Stimulated activated CD8-positive, alpha-beta memory T cell treated with anti-CD3 and anti-CD28 coated beads, Interleukin-7, amount 100 ng/mL, for 4 hours (primary cell): ENCODE data around the gene BEGAIN.

ENCODE experiments used
- DNase-seq, 2 donors: peaks; one replicate each; pipeline ENCODE4 v3.0.0-alpha.2; 2020; ENCODE audit warnings: low read depth in 2 of 2

BEGAIN gene

GRCh38 chr14:100615736-100616695 is 28.8 kb upstream of the BEGAIN start:
- DNase-seq, result no peak

- DNase-seq, result no peak
Observed at GRCh38 chr14:100614803-100615202, 27.6 kb upstream of the BEGAIN start.

DNA sequence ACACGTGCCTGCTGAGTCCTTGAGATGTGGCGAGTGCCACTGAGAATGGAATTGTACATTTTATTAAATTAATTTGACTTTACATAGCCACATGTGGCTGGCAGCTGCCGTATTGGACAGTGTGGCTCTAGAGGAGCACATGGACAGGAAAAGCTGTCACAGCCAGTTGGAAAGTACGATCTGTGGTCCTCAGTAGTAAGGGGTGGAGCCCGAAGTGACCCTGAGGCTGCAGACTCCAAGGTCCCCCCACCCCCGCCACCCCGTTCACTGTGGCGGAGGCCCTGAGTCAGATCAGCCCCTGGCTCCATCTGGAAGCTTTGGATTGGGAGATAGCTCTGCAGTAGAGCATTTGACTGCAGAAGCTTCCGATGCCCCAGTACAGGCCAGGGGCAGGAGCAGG is 25.8 kb upstream of the BEGAIN start:
- no peak for DNase-seq

GRCh38 chr14:100611811-100612480 is 24.7 kb upstream of the BEGAIN start:
- DNase-seq, result no peak

GRCh38 chr14:100610511-100611217 is 23.4 kb upstream of the BEGAIN start:
- DNase-seq, result no peak

GRCh38 chr14:100609941-100610391 is 22.7 kb upstream of the BEGAIN start:
- DNase-seq, result no peak

DNA sequence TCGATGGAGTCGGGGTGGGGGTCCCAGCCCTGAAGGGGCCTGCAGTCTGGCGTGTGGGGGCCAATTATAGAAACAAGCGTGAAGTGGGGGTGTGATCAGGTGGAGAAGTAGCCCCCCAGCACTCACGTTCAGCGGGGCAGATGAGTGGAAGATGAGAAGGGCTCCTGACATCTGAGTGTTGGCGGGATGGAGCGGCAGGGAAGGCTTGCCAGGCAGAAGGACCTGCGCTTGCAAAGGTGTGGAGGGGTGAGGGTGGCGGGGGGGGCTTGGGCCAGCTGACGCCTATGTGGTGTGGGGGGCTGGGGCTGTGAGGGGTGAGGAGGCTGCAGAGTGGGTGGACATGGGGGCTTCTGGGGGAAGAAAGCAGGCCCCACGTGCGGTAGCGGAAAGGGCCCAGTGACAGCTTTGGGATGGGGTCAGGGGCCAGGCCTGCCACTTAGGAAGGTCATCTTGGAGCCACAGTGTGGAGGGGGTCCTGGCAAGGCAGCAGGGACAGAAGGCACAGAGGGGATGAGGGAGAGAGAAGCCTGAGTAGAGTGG is 22.2 kb upstream of the BEGAIN start:
- DNase-seq, result no peak

DNA sequence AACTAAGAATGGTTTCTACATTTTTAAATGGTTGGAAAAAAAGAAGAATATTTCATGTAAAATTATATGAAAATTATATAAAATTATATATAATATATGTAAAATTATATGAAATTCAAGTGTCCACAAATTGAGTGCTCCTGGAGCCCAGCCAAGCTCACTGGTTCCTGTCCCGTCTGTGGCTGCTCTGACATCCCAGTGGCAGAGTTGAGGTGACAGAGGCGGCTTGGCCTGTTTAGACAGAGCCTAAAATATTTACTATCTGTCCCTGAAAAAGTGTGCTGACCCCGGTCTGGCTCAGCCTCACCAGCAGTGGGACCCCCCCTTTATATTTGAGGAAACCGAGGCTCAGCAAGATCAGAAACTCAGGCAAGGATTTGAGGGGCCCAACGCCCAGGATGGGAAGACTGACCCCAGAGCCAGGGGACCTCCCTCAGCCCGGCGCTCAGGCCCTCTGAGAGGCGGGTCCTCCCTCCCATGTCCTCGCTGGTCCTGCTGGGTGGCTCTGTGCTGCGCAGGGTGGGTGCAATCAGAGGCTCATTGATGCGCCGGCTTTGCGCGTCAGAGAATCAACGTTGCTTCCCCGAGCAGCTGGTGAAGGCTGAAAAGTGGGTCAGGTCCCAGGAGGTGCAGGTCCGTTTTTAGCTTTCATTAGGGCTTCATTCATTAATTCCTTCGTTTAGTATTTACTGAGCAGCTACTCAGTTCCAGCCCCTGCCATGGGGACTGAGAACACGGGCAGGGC is 21.5 kb upstream of the BEGAIN start:
- no peak for DNase-seq

DNA sequence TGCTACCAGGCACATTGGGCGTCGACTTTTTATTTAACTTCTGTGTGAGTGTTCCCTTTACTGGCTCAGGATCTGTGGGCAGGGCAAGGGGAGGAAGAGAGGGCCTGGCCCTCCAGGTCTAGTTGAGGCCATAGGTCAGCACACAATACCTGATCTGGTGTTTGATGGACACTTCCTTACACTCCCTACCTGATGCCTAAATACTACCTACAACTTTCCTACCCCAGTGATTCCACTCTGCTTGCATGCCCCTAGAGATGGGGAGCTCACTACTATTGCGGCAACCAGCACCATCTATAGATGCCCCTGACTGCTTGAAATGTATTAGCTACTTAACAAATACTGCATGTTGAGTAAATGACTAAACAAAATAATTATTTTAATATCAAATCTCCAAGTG is 20.8 kb upstream of the BEGAIN start:
- no peak for DNase-seq

GRCh38 chr14:100607611-100607956 is 20.4 kb upstream of the BEGAIN start:
- no peak for DNase-seq

DNA sequence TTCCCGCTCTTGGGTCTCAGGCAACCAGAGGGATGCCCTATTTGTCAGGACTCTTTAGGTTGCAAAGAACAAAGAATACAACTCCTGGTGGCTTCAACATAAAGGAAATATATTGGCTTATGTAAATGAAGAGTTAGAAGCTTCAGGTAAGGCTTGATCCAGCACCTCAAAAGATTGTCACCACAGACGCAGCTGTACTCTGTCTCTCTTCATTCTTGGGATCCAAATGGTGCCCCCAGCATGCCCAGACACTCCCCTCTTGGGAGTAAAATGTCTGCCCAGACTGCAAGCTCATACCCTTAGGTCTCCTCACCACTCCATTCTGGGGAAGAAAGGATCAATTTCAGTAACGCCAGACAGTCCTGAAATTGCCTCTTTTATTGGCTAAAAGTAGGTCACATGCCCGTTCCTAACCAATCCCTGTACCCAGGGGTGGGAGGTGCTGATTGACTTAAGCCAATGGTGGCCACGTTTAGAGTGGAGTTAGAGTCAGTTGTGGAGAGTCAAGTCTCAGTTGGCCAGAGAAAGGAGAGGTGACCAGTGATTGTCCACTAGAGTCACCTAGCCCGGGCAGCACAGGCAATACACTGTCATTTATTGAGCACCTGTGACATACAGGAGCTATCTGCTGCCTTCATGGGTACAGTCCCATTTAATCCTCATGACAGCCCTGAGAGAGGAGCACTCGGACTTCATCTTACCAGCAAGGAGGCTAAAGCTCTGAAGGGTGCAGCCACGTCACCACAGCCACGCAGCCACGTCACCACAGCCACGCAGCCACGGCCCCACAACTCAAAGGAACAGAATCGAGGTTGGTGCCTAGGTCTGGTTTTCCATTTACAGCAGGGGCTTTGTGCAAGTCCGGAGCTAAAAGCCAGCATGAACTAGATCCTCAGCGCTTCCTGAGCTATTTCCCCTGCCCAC is 19.7 kb upstream of the BEGAIN start:
- no peak for DNase-seq

DNA sequence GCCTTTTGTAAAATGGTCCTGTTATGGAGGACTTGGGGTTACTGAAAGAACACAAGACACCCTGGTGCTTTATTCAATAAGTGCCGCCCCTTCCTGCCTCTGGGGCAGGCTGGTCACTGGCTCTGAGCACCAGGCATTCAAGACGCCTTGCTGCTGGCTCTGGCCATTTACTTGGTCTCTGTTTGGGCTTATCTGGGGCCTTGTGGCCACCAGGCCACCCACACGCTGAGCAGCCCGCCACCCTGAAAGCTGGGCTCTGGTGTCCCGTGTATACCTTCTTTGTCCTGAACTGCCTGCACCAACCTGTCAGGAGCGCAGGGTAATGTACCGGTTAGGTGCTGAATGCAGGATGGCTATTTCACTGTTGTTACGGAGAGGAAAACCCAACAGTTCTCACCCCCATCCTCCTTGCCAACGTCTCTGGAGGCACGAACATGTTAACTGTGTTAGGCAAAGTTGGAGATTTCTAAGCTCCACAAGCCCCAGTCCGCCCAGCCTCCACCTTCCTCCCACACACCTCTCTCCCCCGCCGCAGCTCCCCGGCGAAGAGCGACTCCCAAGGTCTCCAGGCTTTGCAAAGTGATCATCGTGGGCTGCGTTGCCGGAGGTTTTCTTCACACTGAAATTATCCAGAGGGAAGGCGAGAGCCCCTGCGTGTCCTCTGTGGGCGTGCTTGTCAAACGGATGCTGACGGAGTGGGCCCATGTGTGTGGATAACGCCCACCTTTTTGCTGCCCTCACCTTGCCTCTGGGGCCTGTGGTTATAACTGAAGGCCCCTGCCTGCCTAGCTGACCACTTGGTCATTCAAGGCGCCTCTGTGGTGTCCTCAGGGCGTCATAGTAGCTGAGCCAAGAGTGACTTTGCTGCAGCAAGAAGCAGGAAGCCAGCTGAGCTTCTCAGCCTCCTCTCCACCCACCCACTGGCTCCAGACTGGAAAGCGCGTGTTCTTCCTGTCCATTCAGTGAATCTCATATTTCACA is 18.8 kb upstream of the BEGAIN start:
- no peak for DNase-seq

- no peak for DNase-seq
Observed at GRCh38 chr14:100605230-100605629, 18.0 kb upstream of the BEGAIN start.

GRCh38 chr14:100604709-100605108 is 17.5 kb upstream of the BEGAIN start:
- no peak for DNase-seq

GRCh38 chr14:100604121-100604501 is 16.9 kb upstream of the BEGAIN start:
- no peak for DNase-seq

- DNase-seq, result no peak
Observed at GRCh38 chr14:100603341-100604120, 16.3 kb upstream of the BEGAIN start.

GRCh38 chr14:100602621-100603230 is 15.5 kb upstream of the BEGAIN start:
- DNase-seq, result no peak

DNA sequence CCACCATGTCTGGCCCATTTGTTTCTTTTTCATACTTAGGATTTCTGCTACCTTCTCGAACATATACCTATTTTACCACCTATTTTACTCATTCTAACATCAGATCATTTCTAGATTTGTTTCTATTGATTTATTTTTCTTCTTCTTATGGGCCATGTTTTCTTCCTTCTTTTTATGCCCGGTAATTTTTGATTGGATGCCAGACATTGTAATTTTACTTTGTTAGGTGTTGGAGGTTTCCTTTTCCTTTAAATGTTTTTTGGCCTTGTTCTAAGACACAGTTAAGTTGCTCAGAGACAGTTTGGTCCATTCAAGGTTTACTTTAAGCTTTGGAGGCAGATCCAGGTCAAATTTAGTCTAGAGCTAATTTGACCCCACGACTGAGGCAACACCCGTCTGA is 14.7 kb upstream of the BEGAIN start:
- DNase-seq, result no peak
